Measurements from ENCODE around the gene ETDC. TPM values are rescaled to one million over a fixed set of nuclear protein-coding genes. Genes with fewer than 3 reads are reported as not detected.

The ETDC gene
- total RNA-seq, 1 experiment from 2014 or later: not detected

DNA sequence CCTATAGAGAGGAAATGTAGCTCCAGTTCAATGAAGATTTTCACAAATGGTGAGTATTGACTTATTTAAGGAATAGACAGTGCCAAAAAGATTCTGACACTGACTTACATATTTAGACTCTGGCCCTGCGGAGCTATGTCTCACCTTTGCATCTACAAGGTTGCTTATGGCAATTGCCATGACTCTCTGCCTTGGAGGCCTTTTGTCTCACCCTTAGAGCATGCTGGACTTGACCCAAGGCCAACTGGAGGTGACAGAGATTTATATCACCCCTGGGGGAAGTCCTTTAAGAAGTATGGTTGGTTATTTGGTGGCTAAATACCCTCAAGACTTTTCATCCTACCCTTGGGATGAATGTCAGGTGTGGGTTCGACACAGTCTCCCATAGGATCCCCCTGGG lies 4.5 kb upstream of the ETDC start:
- no peak overlapping the region for H3K4me3 ChIP-seq
- no peaks in the 10 kb centered on the region for H3K27me3 ChIP-seq (ENCODE audit: insufficient read depth, low read depth)
- H3F3A ChIP-seq (ENCODE audit: insufficient read depth, low read depth): no peaks in the 10 kb centered on the region
- H3K79me2 ChIP-seq (ENCODE audit: low read depth): no peaks in the 10 kb centered on the region
- H2AFZ ChIP-seq: no peak overlapping the region
- no peaks in the 10 kb centered on the region for H3K9me3 ChIP-seq (ENCODE audit: insufficient read depth, low read depth)
- no peaks in the 10 kb centered on the region for H3K4me1 ChIP-seq (replicated peaks; ENCODE audit: insufficient read depth)
- H3K27ac ChIP-seq: no peak overlapping the region
- TF ChIP-seq EZH2 (IDR thresholded peaks at IDR 0.05; ENCODE audit: low read depth): no peak
- TF ChIP-seq, protein P1, sequence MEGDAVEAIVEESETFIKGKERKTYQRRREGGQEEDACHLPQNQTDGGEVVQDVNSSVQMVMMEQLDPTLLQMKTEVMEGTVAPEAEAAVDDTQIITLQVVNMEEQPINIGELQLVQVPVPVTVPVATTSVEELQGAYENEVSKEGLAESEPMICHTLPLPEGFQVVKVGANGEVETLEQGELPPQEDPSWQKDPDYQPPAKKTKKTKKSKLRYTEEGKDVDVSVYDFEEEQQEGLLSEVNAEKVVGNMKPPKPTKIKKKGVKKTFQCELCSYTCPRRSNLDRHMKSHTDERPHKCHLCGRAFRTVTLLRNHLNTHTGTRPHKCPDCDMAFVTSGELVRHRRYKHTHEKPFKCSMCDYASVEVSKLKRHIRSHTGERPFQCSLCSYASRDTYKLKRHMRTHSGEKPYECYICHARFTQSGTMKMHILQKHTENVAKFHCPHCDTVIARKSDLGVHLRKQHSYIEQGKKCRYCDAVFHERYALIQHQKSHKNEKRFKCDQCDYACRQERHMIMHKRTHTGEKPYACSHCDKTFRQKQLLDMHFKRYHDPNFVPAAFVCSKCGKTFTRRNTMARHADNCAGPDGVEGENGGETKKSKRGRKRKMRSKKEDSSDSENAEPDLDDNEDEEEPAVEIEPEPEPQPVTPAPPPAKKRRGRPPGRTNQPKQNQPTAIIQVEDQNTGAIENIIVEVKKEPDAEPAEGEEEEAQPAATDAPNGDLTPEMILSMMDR (conservative IDR thresholded peaks at IDR 0.05): no peak
- no peaks in the 10 kb centered on the region for H3K36me3 ChIP-seq (ENCODE audit: low read depth)
- ChIA-PET CTCF (no interaction called here), POLR2A (ENCODE audit: unreplicated experiment) (no interaction called here)
- no TSS peak for BruUV-seq (replicated peaks)
- no peaks in the 10 kb centered on the region for H4K20me1 ChIP-seq (ENCODE audit: insufficient read depth)
- H3K4me2 ChIP-seq: no peak overlapping the region
- intact Hi-C loops (cut with micrococcal nuclease; ENCODE audit: unreplicated experiment): no loop called here
- DNase-seq: no peak
- H3K9me2 ChIP-seq (ENCODE audit: insufficient read depth): no peaks in the 10 kb centered on the region

DNA sequence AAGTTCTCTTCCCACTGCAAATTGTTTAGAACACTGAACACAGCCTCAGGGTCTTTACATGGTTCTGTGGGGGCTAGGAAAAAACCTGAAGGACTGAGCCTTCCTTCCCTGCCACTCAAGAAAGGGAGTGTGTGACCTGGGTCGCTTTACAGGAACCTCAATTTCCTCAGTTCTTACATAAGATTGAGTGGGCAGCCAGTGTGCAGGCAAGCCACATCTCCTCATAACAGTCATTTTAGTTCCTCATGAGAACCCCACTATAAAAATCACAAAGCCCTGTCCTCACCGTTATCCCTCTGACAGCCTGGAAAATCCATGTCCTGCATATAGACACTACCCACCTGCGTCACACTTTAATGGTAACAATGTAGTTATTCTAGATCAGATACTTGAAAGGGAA lies 2.1 kb upstream of the ETDC start:
- intact Hi-C loops (cut with micrococcal nuclease; ENCODE audit: unreplicated experiment): no loop called here
- no peak for TF ChIP-seq EZH2 (IDR thresholded peaks at IDR 0.05; ENCODE audit: low read depth)
- TF ChIP-seq, protein P1 (conservative IDR thresholded peaks at IDR 0.05): no peak
- no TSS peak for BruUV-seq (replicated peaks)
- no peaks in the 10 kb centered on the region for H3F3A ChIP-seq (ENCODE audit: insufficient read depth, low read depth)
- POLR2A ChIA-PET (ENCODE audit: unreplicated experiment): no interaction called here
- no peaks in the 10 kb centered on the region for H3K79me2 ChIP-seq (ENCODE audit: low read depth)
- 0 out of 2 replicates have a peak, but pooled peaks cover under 1% of the 10 kb centered on the region for H3K9me3 ChIP-seq (ENCODE audit: insufficient read depth, low read depth)
- H2AFZ ChIP-seq: no peak overlapping the region
- no peaks in the 10 kb centered on the region for H3K9me2 ChIP-seq (ENCODE audit: insufficient read depth)
- no peaks in the 10 kb centered on the region for H4K20me1 ChIP-seq (ENCODE audit: insufficient read depth)
- no peaks in the 10 kb centered on the region for H3K36me3 ChIP-seq (ENCODE audit: low read depth)
- H3K4me3 ChIP-seq: no peak overlapping the region
- H3K4me1 ChIP-seq (replicated peaks; ENCODE audit: insufficient read depth): no peaks in the 10 kb centered on the region
- CTCF ChIA-PET: no interaction called here
- H3K27ac ChIP-seq: no peak overlapping the region
- no peak overlapping the region for H3K4me2 ChIP-seq
- no peak for DNase-seq
- no peaks in the 10 kb centered on the region for H3K27me3 ChIP-seq (ENCODE audit: insufficient read depth, low read depth)

DNA sequence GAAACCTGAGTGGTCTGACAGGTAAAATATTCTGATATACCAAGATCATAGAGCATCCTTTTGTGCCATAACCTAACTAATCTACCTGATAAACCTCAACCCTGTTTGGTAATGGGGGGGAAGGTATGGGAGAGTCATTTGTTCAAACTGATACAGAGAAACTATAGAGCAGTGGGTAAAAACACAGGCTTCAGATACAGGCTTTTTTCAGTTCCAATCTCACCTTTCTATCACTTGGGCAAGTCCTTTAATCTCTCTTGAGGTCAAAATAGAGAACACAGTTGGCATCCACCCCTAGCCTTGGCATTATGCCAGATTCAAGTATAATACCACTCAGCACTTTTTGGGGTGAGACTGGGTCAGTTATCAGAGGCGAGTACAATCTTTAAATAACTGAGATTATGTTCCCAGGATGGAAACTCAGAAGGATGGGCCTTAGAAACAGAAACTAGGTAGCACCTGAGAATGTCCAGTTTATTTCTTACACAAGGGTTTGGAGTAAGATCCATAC lies 880 bp upstream of the ETDC start:
- Histone ChIP-seq H3K4me3 (no peak overlapping the region), H3K4me2 (no peak overlapping the region), H3K9me2 (ENCODE audit: insufficient read depth) (no peaks in the 10 kb centered on the region), H3K27me3 (ENCODE audit: insufficient read depth, low read depth) (no peaks in the 10 kb centered on the region), H4K20me1 (ENCODE audit: insufficient read depth) (no peaks in the 10 kb centered on the region), H3K36me3 (ENCODE audit: low read depth) (no peaks in the 10 kb centered on the region), H3K9me3 (ENCODE audit: insufficient read depth, low read depth) (peaks cover 11% of the 10 kb centered on the region; the same call in 1 of the 2 replicates), H3K4me1 (replicated peaks; ENCODE audit: insufficient read depth) (no peaks in the 10 kb centered on the region), H3K27ac (no peak overlapping the region), H3K79me2 (ENCODE audit: low read depth) (no peaks in the 10 kb centered on the region), H3F3A (ENCODE audit: insufficient read depth, low read depth) (no peaks in the 10 kb centered on the region), H2AFZ (no peak overlapping the region)
- intact Hi-C loops (cut with micrococcal nuclease; ENCODE audit: unreplicated experiment): no loop called here
- BruUV-seq (replicated peaks): no TSS peak
- DNase-seq: no peak
- TF ChIP-seq EZH2 (IDR thresholded peaks at IDR 0.05; ENCODE audit: low read depth): no peak
- TF ChIP-seq, protein P1 (conservative IDR thresholded peaks at IDR 0.05): no peak
- POLR2A ChIA-PET (ENCODE audit: unreplicated experiment): no interaction called here
- CTCF ChIA-PET: no interaction called here
